ENCODE data around the gene DGKZ.

The DGKZ gene

DNA sequence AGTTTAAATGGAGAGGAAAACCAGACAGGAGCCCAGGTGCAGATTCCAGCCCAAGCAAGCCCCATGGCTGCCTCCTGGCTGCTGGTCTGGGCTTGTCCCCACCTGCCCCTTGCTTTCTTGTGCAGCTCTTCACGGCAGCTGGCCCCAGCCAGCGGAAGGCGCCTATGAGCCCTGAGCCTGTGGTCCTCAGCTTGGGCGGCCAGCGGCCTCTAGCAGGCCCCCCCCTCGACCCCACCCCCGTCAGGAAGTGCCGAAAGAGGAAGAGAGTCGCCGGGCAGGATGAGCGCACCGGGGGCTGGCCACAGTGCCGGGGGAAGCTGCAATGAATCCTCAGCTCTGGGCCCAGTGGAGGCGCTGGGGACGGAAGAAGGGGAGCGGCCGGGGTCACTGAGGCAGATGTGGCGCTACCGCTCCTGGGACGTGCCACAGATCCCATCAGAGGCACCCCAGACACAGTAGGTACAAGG is 2.1 kb upstream of the DGKZ start:
- DNase-seq (ENCODE audit: insufficient read length, low spot score): no peak
- TF ChIP-seq POLR2A (IDR thresholded peaks at IDR 0.05; ENCODE audit: low read depth, low read length): no peak
- no peak for FAIRE-seq

DNA sequence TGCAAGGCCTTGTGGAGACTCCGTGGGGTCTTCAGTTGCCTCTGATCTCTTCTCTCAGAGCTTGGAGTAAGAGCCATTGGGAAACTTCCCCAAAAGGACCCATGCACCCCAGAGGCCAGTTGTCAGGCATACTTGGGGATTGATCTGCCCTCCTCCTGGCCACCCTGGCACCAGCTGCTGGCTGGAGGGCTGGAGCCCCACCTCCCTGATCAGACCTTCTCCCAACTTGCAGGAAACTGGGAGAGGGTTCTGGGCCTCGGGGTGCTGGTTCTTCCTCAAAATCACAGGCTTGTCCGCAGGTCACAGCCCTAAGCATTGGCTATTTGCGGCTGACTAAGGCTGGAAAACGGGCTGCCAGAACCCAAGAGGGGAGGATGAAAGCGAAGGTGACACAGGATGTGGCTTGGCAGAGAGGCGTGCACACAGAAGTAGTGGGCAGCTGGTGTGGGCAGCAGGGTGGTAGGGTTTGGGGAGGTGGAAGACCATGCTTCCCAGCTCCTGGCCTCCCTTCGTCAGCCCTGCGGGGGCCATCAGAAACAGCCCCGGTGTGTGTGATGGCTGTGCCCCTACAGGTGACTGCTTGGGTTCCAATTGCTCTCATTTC is 1.3 kb upstream of the DGKZ start:
- FAIRE-seq: no peak

DNA sequence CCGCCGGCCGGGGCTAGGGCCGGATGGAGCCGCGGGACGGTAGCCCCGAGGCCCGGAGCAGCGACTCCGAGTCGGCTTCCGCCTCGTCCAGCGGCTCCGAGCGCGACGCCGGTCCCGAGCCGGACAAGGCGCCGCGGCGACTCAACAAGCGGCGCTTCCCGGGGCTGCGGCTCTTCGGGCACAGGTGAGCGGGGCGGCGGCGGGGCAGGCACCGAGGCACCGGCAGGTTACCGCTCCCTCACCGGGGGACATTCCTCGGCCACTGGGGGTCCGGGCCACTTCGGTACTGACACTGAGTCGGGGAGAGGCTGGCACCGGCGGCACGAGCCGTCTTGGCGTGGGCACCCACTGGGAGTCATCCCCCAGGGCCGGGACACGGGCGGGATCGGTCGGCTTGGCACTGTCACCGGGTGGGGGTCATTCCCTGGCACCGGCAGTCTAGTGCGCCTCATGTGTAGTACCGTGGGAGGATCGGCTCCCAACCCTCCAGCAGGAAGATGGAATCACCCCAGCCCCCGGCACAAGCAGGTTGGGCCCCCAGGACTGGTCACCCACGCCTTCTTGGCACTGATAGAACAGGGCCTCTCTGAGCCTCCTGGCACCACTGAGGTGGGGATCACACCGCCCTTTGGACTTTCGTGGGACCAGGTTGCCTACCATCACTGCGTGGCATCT is 511 bp downstream of the DGKZ start:
- FAIRE-seq (no peak), DNase-seq (ENCODE audit: insufficient read length, low spot score) (no peak)
- no peak for TF ChIP-seq POLR2A (IDR thresholded peaks at IDR 0.05; ENCODE audit: low read depth, low read length)

More for the DNA sequence above, 1.3 kb upstream of the DGKZ start:
- TF ChIP-seq POLR2A (IDR thresholded peaks at IDR 0.05; ENCODE audit: low read depth, low read length): no peak
- DNase-seq (ENCODE audit: insufficient read length, low spot score): no peak

DNA sequence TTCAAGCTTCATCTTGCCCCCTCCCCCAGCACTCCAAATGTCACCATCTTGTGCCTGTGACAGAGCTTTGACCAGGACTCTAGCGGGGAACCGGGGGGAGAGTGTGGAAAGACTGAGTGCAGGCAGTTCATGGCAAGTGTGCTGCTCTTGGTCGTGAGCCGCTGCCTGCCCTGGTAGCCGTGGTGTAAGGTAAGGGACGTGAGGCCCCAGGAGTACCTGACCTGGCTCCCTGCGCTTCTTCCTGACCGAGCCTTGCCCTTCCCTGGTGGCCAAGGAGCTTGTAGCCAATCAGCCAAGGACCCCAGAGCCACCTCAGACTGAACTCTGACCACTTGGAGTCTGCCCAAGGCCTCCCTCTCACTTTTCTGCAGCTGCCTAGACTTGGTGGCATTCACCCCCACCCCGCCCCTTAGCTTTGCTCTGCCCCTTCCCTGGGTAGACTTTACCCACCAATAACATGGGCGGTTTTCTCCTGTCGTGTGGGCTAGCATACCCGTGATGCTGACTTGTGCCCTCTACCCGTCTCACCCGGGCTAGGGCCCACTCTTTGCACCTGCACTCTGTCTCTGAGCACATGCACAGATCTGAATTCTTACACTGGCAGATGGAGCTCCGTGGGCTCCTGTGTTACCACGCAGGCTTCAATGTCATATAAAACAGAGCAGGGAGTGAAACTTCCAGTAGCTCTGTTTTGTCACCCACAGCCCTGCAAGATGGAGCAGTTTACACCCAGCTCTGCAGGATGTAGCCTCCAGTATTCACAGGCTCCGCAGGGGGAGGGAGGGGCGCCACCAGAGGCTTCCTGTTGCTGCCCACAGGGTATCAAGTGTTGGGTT is 1.5 kb downstream of the DGKZ start:
- no peak for FAIRE-seq

DNA sequence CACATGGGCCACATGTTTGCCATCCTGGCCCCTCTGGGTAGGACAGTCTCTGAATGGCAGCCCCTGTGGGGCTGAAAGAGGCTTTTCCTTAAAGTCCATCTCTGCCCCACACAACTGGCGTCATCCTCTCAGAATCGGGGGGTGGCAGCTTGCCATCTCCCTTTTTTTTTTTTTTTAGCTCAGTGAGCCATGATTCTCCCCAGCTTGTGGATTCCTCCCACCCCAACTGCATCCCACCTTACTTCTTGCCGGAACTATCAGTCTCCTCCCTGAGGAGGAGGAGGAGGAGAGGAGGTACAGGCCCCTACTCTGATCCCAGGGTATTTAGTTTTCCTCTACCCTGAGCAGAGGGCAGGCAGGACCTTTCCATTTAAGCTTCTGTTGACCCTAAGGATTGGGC is 3.4 kb downstream of the DGKZ start:
- no peak for TF ChIP-seq POLR2A (IDR thresholded peaks at IDR 0.05; ENCODE audit: low read depth, low read length)
- DNase-seq (ENCODE audit: insufficient read length, low spot score) (no peak), FAIRE-seq (no peak)

More for the DNA sequence above, 1.5 kb downstream of the DGKZ start:
- TF ChIP-seq POLR2A (IDR thresholded peaks at IDR 0.05; ENCODE audit: low read depth, low read length): no peak
- DNase-seq (ENCODE audit: insufficient read length, low spot score): no peak

DNA sequence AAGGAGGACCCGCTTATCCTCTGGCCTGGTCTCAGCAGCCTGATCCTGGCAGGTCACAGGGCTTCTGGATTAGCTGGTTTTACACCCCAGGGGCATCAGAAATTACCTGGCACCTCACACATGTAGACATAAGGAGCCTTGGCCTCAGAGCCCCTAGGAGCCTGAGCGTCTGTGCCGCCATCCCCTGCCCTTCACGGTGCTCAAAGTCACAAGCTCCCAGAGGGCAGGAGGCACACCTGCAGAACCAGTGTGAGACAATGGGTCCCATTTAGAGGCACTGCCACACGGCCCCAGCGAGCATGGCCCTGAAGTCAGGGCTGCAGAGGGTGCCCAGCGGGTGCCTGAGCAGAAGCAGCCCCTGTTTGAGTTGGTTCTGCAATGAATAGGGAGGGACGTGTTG is 3.9 kb downstream of the DGKZ start:
- no peak for TF ChIP-seq POLR2A (IDR thresholded peaks at IDR 0.05; ENCODE audit: low read depth, low read length)
- no peak for FAIRE-seq
- no peak for DNase-seq (ENCODE audit: insufficient read length, low spot score)

DNA sequence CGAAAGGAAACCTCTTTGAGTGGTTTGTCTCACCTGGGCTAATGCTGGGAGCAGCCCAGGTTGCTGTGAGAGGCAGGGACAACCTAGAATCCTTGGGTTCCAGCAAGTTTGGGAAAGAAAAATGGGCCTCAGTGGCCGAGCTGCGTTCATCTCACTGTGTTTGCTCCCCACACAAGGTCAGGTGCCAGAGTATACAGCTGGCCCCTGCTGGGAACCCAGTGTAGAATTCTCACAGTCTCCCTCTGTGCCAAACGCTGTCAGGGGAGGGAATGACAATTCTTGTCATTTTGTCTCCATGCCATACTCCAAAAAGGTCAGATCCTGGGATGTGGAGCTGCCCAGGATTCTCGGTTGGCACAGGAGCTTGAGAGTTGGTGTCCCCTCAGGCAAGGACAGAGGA is 4.3 kb downstream of the DGKZ start:
- FAIRE-seq (no peak), DNase-seq (ENCODE audit: insufficient read length, low spot score) (no peak)
- no peak for TF ChIP-seq POLR2A (IDR thresholded peaks at IDR 0.05; ENCODE audit: low read depth, low read length)

DNA sequence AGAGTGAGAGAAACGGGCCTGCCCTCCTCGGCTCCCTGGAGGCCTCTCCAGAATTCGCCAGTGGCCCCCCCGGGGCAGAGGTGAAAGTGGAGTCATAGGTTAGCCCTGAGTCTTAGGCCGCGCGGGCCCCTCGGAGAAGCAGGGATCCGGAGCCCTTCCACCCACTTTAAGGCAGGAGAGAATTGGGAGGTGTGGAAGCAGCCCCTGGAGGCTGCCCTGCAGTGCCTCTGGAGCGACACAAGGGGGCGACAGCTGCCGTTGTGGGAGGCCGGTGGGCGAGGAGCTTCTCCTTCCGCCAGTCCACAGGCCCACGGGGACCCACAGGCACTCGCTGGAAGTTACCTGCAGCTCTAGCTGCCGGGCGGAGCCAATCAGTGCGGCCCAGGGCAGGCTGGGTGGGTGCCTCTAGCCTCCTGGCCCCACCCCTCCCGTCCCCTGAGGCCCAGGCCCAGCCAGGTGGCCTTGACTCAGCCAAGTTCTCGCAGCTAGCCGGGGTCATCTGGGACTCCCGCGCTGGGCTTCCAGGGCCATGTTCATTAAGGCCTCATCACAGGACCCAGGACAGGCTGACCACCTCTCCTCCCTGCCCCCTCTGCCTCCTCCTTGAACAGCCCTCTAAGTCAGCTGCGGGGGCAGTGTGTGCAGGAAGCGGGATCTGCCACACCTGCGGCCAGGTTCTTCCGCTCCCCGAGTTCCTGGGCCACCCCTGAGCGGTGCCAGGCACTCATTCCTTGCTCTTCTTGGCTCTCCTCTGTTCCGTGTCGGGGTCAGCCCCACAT is 5.0 kb downstream of the DGKZ start:
- no peak for FAIRE-seq

DNA sequence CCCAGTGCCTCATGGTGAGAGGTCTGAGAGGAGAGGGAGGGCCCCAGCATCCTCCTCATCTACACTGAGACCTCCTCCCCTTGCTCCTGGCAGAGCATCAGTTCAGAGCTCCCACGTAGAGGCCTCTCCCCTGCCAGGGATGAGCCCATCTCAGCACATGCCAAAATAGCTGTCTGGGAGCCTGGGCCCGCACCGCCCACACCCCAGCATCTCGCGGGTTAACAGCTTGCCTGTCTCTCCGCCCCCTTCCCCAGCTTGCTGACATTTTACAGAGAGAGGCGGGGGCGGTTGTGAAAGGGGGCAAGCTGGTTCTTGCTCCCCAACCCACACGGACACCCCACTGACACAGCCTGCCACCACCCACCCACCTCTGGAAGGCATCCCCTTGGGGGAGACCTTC is 6.4 kb downstream of the DGKZ start:
- no peak for DNase-seq (ENCODE audit: insufficient read length, low spot score)

More for the DNA sequence above, 5.0 kb downstream of the DGKZ start:
- TF ChIP-seq POLR2A (IDR thresholded peaks at IDR 0.05; ENCODE audit: low read depth, low read length): no peak
- DNase-seq (ENCODE audit: insufficient read length, low spot score): peak; percentile 75

DNA sequence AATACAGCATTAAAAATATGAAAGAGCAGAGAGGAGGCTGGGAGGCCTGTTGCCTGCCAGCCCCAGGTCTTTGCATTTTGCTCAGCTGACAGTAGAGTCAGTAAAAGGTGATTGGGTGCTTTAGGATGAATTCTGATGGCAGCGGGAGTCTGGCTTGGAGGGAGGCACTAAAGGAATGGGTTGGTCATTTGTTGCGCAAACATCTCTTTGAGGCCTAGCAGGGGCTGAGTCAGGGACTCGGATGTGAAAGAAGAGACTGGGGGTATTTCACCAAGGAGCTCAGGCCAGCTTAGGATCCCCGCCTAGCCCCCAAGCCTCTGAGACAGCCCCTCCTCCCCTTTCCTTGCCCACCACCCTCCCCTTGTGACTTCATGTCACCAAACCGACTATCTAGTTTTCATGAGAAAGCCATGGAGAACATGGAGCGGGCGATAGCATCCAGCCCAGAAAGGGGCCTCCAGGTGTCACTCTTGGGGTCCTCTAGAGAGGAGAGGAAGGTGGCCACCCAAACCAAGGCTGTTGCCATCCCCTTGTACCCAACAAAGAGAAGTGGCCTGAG is 9.7 kb downstream of the DGKZ start:
- no peak for FAIRE-seq

More for the DNA sequence above, 6.4 kb downstream of the DGKZ start:
- no peak for TF ChIP-seq POLR2A (IDR thresholded peaks at IDR 0.05; ENCODE audit: low read depth, low read length)
- no peak for FAIRE-seq

DNA sequence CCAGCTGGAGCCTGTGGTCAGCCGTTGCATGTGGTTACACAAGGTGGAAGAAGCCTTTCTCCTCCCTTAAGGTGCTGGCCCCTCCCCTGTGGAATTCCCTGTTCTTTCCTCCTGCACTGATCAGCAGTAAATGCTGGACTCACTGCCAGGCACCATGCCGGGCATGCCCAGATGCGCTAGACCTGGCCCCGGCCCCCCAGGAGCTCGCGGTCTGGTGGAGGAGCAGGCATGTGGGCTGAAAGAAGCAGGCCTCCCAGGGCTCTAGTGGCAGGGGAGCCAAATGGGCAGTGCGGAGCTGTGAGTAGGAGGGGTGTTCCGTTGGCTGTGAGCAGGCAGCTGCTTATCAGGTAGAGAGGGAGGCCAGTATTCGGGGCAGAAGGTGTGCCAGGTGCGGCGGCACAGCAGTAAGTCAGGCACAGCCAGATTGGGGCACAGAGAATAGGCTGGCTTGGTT is 10.2 kb downstream of the DGKZ start:
- FAIRE-seq: no peak
- TF ChIP-seq POLR2A (IDR thresholded peaks at IDR 0.05; ENCODE audit: low read depth, low read length): no peak
- no peak for DNase-seq (ENCODE audit: insufficient read length, low spot score)

More for the DNA sequence above, 9.7 kb downstream of the DGKZ start:
- no peak for TF ChIP-seq POLR2A (IDR thresholded peaks at IDR 0.05; ENCODE audit: low read depth, low read length)
- DNase-seq (ENCODE audit: insufficient read length, low spot score): no peak

DNA sequence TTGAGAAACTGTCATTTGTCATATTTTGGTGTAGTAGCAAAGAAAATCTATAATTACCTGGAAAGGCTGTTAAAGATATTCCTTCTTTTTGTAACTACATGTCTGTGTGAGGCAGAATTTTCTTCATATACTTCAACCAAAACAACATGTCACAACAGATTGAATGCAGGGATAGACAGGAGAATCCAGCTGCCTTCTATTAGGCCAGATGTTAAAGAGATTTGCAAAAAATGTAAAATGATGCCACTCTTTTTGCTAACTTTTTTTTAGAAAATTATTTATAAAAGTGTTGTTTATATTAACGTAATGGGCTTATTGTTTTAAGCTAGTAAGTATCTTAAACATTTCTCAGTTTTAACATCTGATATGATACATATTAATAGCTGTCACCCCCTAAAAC is 12.7 kb downstream of the DGKZ start:
- TF ChIP-seq POLR2A (IDR thresholded peaks at IDR 0.05; ENCODE audit: low read depth, low read length): no peak
- no peak for DNase-seq (ENCODE audit: insufficient read length, low spot score)
- FAIRE-seq: no peak

DNA sequence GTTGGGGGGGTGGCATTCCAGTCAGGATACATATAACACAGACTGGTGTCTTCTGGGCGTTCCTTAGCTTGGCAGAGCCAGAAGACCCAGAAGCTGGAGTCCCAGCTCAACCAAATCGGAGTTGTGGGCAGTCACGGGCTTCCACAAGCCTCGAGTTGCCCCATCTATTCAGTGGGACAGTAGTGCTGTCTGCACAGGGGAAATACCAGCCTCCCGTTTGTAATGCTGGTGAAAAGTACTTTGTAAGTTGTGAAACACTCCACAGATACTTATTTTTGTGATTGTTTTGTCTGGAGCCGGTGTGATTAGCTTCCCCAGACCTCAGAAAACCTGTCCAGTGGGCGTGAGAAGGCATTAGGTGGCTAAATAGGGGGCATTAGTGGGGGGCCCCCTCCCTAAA is 13.6 kb downstream of the DGKZ start:
- TF ChIP-seq POLR2A (IDR thresholded peaks at IDR 0.05; ENCODE audit: low read depth, low read length): no peak
- DNase-seq (ENCODE audit: insufficient read length, low spot score) (no peak), FAIRE-seq (no peak)
